A673 (cell line): ENCODE results near the gene MAML2.

Source experiments
- EZH2 ChIP-seq: fragments of 200-600 bp; sonication (generic); IDR thresholded peaks from 2 replicates; pipeline ENCODE4 v1.6.1; 2017; ENCODE audit warnings: borderline replicate concordance, low read depth, mild to moderate bottlenecking, mixed read lengths, antibody characterized with exemption, low read length; ENCODE audit not compliant: poor library complexity, severe bottlenecking
- TF ChIP-seq, protein P1 (sequence below): fragments of 300-800, 200-600 bp; sonication (generic); conservative IDR thresholded peaks from 2 replicates; pipeline ENCODE4 v1.5.1; 2017; ENCODE audit warnings: low read depth, mild to moderate bottlenecking, antibody characterized with exemption, low read length, moderate library complexity, mixed read lengths

DNA sequence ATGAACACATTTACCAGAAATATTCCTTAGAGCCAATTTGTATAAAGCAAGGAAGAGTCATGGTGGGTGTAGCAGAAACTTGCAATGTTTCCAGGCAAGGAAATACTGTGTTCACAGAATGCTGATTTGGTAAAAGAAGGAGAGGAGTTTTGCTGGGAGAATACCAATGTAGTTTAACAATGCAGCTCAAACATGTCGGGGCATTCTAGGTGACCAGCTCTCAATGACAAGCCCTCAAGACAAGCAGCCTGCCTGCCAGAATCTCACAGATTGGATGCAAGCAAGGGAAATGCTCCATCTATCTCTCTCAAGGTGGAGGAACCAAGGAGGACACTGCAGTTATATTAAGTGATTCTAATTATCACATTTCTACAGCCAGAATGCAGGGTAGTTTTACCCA, 190.4 kb downstream of the MAML2 start:
- no peak for TF ChIP-seq EZH2
- TF ChIP-seq, protein P1, sequence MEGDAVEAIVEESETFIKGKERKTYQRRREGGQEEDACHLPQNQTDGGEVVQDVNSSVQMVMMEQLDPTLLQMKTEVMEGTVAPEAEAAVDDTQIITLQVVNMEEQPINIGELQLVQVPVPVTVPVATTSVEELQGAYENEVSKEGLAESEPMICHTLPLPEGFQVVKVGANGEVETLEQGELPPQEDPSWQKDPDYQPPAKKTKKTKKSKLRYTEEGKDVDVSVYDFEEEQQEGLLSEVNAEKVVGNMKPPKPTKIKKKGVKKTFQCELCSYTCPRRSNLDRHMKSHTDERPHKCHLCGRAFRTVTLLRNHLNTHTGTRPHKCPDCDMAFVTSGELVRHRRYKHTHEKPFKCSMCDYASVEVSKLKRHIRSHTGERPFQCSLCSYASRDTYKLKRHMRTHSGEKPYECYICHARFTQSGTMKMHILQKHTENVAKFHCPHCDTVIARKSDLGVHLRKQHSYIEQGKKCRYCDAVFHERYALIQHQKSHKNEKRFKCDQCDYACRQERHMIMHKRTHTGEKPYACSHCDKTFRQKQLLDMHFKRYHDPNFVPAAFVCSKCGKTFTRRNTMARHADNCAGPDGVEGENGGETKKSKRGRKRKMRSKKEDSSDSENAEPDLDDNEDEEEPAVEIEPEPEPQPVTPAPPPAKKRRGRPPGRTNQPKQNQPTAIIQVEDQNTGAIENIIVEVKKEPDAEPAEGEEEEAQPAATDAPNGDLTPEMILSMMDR = no peak
